Activated gamma-delta T cell treated with anti-CD3 and anti-CD28 coated beads, Interleukin-2, amount 50 U/mL, for 16 hours (primary cell): ENCODE results near the gene PERP.
"Not testable (repeated sequence)": the region's sequence is repeated elsewhere in the genome, so short reads cannot be mapped to it uniquely, and the experiment has no call there.

Experiments used
- DNase-seq: peaks from one replicate; pipeline ENCODE4 v3.0.0-alpha.2; 2020; ENCODE audit warnings: low read depth

The PERP gene

DNA sequence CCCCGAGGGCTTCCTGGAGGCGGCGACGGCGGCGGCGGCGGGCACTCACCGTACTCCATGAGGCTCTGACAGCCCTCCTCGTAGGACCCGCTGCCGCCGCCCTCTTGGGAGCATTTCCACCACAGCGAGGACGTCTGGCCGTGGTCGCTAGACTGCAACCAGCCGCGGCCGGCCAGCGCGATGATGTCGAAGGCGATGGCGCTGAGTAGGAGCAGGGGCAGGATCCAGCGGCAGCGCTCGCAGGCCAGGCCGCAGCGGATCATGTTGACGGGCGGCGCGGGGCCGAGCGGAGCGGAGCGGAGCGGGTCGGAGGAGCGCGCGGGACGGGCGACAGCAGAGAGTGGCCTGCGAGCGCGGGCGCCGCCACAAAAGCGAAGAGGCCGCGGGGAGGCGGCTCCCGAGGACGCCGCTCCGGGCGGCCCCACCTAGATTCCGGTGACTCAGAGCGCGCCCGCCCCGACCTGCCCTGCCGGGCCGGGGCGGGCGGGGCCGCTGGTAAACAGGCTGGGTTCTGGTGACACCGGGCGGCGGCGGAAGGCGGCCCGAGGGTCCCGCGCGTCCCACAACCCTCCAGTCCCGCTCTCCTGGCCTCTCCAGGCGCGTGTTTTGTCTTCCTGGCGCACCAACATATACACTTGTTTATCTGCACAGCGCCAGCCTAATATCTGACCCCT, at the start of gene PERP:
Gene PERP (minus strand): TSS at position 342 of the 674 bp plus-strand sequence. CDS start 79 bp downstream, at position 263.
- peak; percentile 45 for DNase-seq

DNA sequence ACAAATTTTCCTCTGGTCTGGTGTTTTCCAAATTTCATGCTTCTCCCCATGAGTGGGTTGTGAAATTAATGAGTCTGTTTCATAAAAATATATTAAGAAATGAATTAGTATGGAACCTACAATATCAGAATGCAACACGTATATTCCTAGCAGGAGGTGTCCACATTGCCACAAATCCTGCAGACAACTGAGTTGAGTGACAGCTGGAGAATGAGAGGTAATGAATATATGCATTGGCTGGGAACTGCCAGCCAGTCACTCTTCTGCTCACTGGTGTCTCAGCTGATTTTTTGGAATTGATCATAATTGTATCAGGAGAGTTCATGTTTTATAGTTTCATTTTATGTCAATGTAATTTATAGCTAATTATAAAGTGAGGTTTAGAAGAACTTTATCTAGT, 48.2 kb upstream of the PERP start:
- DNase-seq: no peak

GRCh38 chr6:138146544-138146943, 39.3 kb upstream of the PERP start:
- DNase-seq: no peak

DNA sequence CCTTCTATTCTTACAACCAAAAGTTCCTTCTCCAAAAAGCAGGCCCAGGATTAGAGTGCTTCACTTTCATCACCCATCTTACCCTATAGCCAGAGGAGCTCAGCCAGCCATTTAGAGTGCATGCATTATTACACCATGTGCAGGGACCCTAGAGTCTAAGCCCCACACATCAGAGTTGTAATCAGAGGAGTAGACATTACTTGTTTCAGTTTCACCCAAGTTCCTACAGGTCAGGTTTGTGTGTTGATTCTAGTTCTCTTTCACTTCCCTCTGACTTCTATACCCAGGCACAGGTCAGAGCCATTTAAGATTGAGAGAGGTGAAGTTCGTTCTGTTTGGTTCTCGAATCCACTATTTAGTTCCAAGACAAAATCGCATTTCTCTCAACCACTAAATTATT, 38.2 kb upstream of the PERP start:
- DNase-seq: no peak

GRCh38 chr6:138142806-138143205, 35.6 kb upstream of the PERP start:
- DNase-seq: no peak

- DNase-seq: no peak
Measured at GRCh38 chr6:138129190-138129589, 22.0 kb upstream of the PERP start.

DNA sequence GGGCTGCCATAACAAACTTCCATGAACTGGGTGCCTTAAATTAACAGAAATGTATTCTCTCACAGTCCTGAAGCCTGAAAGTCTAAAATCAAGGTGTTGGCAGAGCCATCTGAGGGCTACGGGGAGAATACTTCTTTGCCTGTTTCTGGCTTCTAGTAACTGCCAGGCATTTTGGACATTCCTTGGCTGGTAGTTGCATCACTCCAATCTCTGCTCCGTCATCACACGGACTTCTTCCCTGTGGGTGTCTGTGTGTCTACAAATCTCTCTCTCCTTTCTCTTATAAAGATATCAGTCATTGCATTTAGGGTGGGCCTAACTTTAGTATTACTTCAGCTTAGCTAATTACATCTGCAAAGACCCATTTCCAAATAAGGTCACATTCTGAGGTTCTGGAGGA, 20.9 kb upstream of the PERP start:
- DNase-seq: no peak

DNA sequence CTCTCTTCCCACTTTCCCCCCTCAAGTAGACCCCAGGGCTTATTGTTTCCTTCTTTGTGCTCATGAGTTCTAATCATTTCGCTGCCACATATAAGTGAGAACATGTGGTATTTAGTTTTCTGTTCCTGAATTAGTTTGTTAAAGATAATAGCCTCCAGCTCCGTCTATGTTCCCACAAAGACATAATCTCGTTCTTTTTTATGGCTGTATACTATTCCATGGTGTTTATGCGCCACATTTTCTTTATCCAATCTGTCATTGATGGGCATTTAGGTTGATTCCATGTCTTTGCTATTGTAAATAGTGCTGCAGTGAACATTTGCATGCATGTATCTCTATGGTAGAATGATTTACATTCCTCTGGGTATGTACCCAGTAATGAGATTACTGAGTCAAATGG, 16.9 kb upstream of the PERP start:
- no peak for DNase-seq

GRCh38 chr6:138119976-138120375, 12.8 kb upstream of the PERP start:
- DNase-seq: no peak

- DNase-seq: not testable (repeated sequence)
Measured at GRCh38 chr6:138119229-138119628, 12.0 kb upstream of the PERP start.

GRCh38 chr6:138117376-138117914, 10.2 kb upstream of the PERP start:
- no peak for DNase-seq

GRCh38 chr6:138116661-138116999, 9.4 kb upstream of the PERP start:
- DNase-seq: no peak

- no peak for DNase-seq
Measured at GRCh38 chr6:138115877-138116660, 8.8 kb upstream of the PERP start.

DNA sequence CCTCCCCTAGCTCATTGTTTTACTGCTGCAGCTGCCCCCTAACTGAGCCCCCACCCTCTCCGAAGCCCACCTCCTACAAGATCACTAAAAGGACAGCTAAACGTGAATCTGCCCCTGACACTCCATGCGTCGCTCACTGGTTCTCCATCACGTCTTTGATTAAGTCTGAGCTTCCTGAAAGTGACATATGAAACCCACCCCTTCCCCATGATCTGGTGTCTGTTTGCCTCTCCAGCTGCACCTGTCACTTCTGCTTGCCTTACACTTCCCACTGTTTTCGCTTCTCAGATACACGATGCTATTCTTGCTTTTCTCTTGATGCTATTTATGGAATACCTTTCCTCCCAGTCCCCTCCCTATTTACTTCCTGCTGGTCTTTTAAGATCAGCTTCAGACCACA, 8.0 kb upstream of the PERP start:
- no peak for DNase-seq

DNA sequence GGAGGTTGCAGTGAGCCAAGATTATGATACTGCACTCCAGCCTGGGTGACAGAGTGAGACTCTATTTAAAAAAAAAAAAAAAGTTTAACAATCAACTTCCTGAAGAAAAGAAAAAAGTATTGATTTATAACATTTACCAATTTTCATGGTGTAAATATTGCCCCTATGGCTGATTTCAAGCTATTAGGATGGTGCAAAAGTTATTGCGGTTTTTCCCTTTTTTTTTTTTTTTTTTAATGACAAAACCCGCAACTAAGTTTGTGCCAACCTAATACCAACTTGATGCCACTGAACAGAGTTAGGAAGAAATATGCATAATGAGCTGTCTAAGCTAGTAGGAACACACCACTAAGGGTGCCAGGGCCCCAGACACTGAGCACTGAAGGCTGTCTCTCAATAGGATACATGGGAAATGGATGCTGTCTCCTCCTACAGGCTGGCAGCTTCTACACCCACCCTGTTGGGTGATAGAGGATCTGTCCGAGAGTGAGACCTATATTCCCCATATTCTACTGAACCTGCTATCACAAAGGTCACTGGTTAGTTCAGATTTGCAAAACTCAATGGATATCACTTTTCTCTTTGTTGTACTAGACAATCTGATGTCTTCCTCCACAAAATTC, 6.5 kb upstream of the PERP start:
- no peak for DNase-seq

GRCh38 chr6:138110229-138110628, 3.0 kb upstream of the PERP start:
- DNase-seq: no peak

DNA sequence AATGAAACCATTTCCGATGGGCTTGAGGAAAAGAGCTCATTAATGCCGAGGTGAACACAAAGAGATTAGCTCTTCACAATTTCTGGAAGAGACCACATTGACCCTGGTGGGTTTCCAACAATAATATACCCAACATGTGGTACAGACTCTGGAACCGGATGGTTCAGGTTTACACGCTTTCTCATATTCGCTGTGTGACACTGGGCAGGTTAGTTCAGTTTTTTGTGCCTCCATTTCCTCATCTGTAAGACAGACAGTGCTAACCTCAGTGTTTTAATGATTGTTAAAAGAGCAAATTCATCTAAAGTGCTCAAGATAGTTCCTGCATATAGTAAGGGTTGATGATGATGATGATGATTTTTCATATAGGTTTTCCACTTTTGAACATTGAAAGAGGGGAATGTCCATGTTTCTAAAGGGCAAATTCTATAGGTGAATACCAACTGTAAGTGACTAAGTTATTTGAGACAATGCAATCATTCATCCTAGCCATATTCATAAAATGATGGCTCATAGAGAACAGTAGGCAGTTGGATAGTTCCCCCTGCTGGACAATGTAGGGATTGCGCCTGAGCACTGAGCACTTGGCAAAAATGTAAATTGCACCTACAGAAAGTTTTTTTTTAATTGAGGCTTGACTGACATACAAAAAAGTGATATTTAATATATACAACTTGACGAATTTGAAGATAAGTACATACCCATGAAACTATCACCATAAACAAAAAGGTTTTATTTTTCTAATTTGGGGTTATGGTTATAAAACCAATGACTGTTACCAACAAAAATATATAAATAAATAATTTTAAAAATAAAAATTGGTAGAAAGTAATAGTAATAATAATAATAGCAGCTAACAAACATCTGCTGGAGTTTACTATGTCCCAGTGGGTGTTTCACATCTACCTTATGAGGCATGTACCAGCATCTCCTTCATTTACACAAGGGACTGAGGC, 2.1 kb upstream of the PERP start:
- DNase-seq: peak; percentile 75

DNA sequence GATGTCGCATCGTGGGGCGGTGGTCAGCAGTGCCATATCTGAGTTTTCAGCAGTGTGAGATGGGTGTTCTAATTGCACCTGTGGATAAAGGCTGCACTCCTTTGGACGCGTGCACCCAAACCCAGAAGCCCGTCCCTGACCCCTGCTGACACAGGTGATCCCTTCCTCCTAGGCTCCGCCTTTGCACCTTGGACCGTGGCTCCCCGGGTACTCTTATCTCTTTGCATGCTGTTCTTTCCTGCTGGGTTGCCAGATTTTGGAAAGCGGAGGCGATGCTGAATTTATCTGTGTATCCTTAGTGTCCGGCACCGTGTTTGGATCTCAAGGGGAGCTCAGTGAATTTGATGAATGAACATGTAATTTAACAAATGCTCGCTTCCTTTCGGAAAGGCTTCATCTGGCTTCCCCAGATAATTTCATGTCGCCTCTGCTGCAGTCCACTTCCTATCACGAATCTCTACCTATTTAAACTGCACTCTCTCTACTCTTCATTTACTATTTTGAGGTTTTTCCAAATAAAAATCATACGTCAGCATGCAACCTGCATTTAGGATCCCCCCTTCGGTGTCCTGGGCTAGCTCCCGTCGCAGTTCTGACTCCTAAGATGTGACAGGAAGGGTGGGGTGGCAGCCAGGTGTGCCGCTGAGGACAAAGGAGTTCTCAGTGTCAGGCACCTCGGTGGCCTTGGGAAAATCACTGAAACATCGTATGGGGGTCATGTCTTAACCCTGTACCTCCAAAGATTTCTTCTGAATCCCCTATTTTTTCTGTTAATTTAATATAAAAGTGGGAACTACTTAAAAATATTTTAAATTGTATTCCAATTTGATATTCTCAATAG, 753 bp upstream of the PERP start:
- DNase-seq: no peak

- no peak for DNase-seq
Measured at GRCh38 chr6:138106665-138107077, 548 bp downstream of the PERP start.

DNA sequence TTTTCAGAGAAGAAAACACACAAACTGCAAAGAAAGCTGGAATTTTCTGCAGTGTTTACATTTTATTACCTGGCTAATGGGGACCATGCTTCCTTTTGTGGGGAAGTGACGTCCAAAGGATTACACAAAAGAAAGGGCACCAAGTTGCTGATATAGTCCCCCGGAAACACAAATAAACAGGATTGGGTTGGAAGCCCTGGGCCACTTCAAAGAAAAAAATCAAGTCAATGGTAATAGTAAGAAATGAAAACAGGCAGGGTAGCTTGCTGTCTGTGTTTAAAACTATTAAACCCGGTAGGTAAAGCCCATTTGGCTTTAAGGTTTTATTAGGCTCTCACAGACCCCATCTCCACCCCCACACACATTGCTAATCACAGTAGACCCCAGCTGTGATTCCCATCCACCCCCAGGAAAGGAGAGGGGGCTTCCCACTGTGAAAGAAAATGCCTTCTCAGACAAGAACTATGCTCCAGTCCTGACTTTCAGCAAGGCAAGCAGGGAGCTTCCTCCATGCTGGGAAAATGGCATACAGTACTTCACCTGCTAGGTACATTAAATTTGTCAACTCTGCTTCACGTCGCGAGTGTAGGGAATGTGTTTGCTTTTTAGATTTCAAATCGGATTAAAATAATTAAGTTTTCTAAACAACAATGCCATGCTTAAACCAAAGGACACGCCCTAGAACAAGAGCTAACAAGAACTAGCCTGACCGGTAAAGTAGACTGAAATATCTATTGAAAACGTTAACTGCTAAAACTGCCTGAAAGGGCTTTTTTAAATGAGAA, 1.1 kb downstream of the PERP start:
- no peak for DNase-seq
